Endodermal cell (in vitro differentiated cells): ENCODE measurements around the gene CEACAM1. TPM values are rescaled to one million over a fixed set of nuclear protein-coding genes. Genes with fewer than 3 reads are reported as not detected.
A peak's percentile ranks its signal among the peaks of the same experiment; 100 is the strongest.

Experiments
- DNase-seq: peaks from one replicate; pipeline ENCODE4 v3.0.0-alpha.2; 2017
- H3K27ac ChIP-seq: 2 replicates; pipeline ENCODE4 v1.5.1; 2013; ENCODE audit warnings: mild to moderate bottlenecking, low read depth, low read length, moderate library complexity
- H3K27me3 ChIP-seq: 2 replicates; pipeline ENCODE4 v1.6.1; 2013; ENCODE audit warnings: mild to moderate bottlenecking, low read length, moderate library complexity; ENCODE audit not compliant: insufficient read depth, control insufficient read depth, poor library complexity, severe bottlenecking
- H3K36me3 ChIP-seq: 2 replicates; pipeline ENCODE4 v1.7.0; 2013; ENCODE audit warnings: mild to moderate bottlenecking, low read length, moderate library complexity; ENCODE audit not compliant: control insufficient read depth, insufficient read depth
- H3K4me1 ChIP-seq: one replicate; pipeline ENCODE4 v1.7.0; 2013; ENCODE audit warnings: low read length; ENCODE audit not compliant: control insufficient read depth, insufficient read depth
- H3K4me3 ChIP-seq: 2 replicates; pipeline ENCODE4 v1.5.1; 2013; ENCODE audit warnings: mild to moderate bottlenecking, low read length, moderate library complexity
- H3K9ac ChIP-seq: 2 replicates; pipeline ENCODE4 v1.6.1; 2013; ENCODE audit warnings: mild to moderate bottlenecking, low read length, moderate library complexity; ENCODE audit not compliant: poor library complexity, severe bottlenecking; ENCODE audit errors: extremely low read depth
- H3K9me3 ChIP-seq: 2 replicates; pipeline ENCODE4 v1.6.1; 2013; ENCODE audit warnings: mild to moderate bottlenecking, low read length, moderate library complexity; ENCODE audit not compliant: control insufficient read depth
- H3K27ac Mint-ChIP-seq: 2 replicates; pipeline ENCODE4 v1.8.0; 2020; ENCODE audit warnings: mixed read lengths
- H3K27me3 Mint-ChIP-seq: 2 replicates; pipeline ENCODE4 v1.8.0; 2021; ENCODE audit warnings: mild to moderate bottlenecking, mixed read lengths; ENCODE audit not compliant: insufficient read depth
- H3K36me3 Mint-ChIP-seq: 2 replicates; pipeline ENCODE4 v1.8.0; 2020; ENCODE audit warnings: low read depth, mixed read lengths
- H3K4me1 Mint-ChIP-seq: 2 replicates; pipeline ENCODE4 v1.8.0; 2020; ENCODE audit warnings: mixed read lengths
- H3K4me3 Mint-ChIP-seq: 2 replicates; pipeline ENCODE4 v1.8.0; 2020; ENCODE audit warnings: mild to moderate bottlenecking, moderate library complexity, mixed read lengths
- H3K9me3 Mint-ChIP-seq: 2 replicates; pipeline ENCODE4 v1.8.0; 2020; ENCODE audit warnings: mild to moderate bottlenecking, mixed read lengths
- CTCF ChIP-seq: fragments of 200-600 bp; sonication (generic); conservative IDR thresholded peaks from 2 replicates; pipeline ENCODE4 v1.5.0; 2021; ENCODE audit warnings: antibody characterized with exemption, mild to moderate bottlenecking
- WGBS, 2 experiments: methylation state at CpG; one replicate each; pipeline versions ENCODE4 v1.1.5 to v1.1.7; 2013; ENCODE audit warnings: missing lambda C conversion rate in 2 of 2, mixed read lengths in 1 of 2; ENCODE audit not compliant: insufficient coverage in 1 of 2, insufficient read length in 1 of 2; 5-methylcytosine and 5-hydroxymethylcytosine counted together
- total RNA-seq, 2 donors: library from RNA; stranded (reverse); fragmentation: NEBNext Ultra II Directional in 1 of 2; extraction: Animal tissue kit (Norgen Biotek cat#: 25700) in 1 of 2; gene quantifications; 2 replicates in 1 of 2; 3 replicates in 1 of 2; pipeline ENCODE4 v1.2.1, GENCODE V29; 2021

The CEACAM1 gene
- total RNA-seq, 2 donors from 2014 or later = 1.0 to 1.5 TPM

GRCh38 chr19:42480335-42481095, 47.8 kb downstream of the CEACAM1 start:
- H3K4me3 Mint-ChIP-seq = no peak overlapping the region
- no peaks in the 10 kb centered on the region for H3K27me3 Mint-ChIP-seq
- Histone ChIP-seq H3K27ac (no peak overlapping the region), H3K4me1 (peaks cover 4% of the 10 kb centered on the region), H3K9ac (no peak overlapping the region), H3K4me3 (no peak overlapping the region), H3K9me3 (no peaks in the 10 kb centered on the region), H3K27me3 (no peaks in the 10 kb centered on the region), H3K36me3 (no peaks in the 10 kb centered on the region)
- H3K9me3 Mint-ChIP-seq = no peaks in the 10 kb centered on the region
- H3K27ac Mint-ChIP-seq = no peak overlapping the region
- peak; percentile 40 for DNase-seq
- 79 to 80% methylated on average over 5 to 6 of the region's 7 CpGs for WGBS, 2 experiments
- peaks cover 14% of the 10 kb centered on the region for H3K4me1 Mint-ChIP-seq
- TF ChIP-seq CTCF = no peak
- no peaks in the 10 kb centered on the region for H3K36me3 Mint-ChIP-seq

- no peak for TF ChIP-seq CTCF
- H3K9me3 Mint-ChIP-seq = no peaks in the 10 kb centered on the region
- Histone ChIP-seq H3K27me3 (no peaks in the 10 kb centered on the region), H3K36me3 (no peaks in the 10 kb centered on the region), H3K4me1 (peaks cover 7% of the 10 kb centered on the region), H3K9ac (no peak overlapping the region), H3K27ac (no peak overlapping the region), H3K9me3 (no peaks in the 10 kb centered on the region), H3K4me3 (no peak overlapping the region)
- H3K4me1 Mint-ChIP-seq = peaks cover 20% of the 10 kb centered on the region
- no peak overlapping the region for H3K27ac Mint-ChIP-seq
- DNase-seq = peak; percentile 22
- no peaks in the 10 kb centered on the region for H3K27me3 Mint-ChIP-seq
- no peaks in the 10 kb centered on the region for H3K36me3 Mint-ChIP-seq
- no peak overlapping the region for H3K4me3 Mint-ChIP-seq
- whole genome bisulfite sequencing, 2 experiments = 93 to 98% methylated on average over 8 to 9 of the region's 9 CpGs
These were observed 48.5 kb downstream of the CEACAM1 start for GRCh38 chr19:42479736-42480135.

- Histone ChIP-seq H3K9ac (no peak overlapping the region), H3K27me3 (no peaks in the 10 kb centered on the region), H3K27ac (no peak overlapping the region), H3K4me3 (no peak overlapping the region), H3K4me1 (peaks cover 10% of the 10 kb centered on the region), H3K36me3 (no peaks in the 10 kb centered on the region), H3K9me3 (no peaks in the 10 kb centered on the region)
- H3K4me1 Mint-ChIP-seq = peaks cover 27% of the 10 kb centered on the region
- no peak overlapping the region for H3K4me3 Mint-ChIP-seq
- no peak for TF ChIP-seq CTCF
- WGBS, 2 experiments = 88 to 90% methylated on average over 2 of the region's 2 CpGs
- H3K27me3 Mint-ChIP-seq = no peaks in the 10 kb centered on the region
- no peak overlapping the region for H3K27ac Mint-ChIP-seq
- H3K36me3 Mint-ChIP-seq = no peaks in the 10 kb centered on the region
- no peaks in the 10 kb centered on the region for H3K9me3 Mint-ChIP-seq
- DNase-seq = peak; percentile 8
These were observed 49.4 kb downstream of the CEACAM1 start for GRCh38 chr19:42478765-42479311.
